Measurements from ENCODE around the gene PRDM11. TPM values are rescaled to one million over a fixed set of nuclear protein-coding genes. Genes with fewer than 3 reads are reported as not detected.
A peak's percentile ranks its signal among the peaks of the same experiment; 100 is the strongest.

The PRDM11 gene
- 4.2 and 6.5 TPM in 2 replicates for total RNA-seq

DNA sequence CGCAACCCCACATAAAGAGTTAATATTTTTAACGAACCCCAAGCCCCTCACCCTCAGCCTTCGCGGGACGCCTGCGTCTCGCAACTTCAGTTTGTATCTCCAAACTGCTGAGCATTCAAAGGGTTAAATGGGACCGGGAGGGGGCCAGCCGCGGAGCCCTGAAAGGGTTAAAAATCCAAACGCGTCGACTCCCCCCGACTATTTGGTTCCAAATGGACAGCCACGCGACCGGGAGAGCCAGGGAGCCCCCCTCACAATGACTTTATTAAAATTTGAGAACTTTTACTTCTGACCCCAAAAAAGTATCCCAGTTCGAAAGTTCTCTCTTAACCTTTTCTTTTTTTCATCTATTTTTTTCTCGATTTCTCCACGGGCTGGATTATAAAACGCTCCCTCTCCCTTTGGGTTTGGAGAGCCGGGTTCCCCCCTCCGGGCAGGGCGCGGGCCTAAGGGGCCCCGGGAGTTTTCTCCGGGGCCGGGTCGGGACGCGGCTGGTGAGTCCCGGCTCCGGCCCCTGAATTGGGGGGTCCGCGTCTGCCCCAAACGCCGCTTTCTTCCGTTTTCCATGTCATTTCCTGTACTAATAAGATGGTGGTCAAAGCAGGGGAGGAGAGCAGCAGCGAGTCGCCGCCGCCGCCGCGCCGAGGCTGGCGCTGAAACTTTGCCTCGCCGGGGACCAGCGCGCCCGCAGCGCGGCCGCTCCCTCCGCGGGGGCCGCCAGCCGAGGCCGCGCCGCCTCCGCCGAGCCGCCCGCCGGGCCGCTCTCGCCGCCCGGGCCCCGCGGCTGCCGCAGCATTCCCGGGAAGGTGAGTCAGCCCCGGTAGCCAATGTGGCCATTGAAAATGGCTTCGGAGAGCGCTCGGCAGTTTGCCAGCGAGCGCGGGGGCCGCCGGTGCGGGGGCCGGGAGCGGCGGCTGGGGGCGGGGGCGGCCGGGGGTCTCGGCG lies at the start of gene PRDM11:
Gene PRDM11, plus strand, starts transcription at position 568 of the 945 bp plus-strand sequence. CDS start 35,128 bp downstream, outside the sequence.
- TF ChIP-seq, protein P1, sequence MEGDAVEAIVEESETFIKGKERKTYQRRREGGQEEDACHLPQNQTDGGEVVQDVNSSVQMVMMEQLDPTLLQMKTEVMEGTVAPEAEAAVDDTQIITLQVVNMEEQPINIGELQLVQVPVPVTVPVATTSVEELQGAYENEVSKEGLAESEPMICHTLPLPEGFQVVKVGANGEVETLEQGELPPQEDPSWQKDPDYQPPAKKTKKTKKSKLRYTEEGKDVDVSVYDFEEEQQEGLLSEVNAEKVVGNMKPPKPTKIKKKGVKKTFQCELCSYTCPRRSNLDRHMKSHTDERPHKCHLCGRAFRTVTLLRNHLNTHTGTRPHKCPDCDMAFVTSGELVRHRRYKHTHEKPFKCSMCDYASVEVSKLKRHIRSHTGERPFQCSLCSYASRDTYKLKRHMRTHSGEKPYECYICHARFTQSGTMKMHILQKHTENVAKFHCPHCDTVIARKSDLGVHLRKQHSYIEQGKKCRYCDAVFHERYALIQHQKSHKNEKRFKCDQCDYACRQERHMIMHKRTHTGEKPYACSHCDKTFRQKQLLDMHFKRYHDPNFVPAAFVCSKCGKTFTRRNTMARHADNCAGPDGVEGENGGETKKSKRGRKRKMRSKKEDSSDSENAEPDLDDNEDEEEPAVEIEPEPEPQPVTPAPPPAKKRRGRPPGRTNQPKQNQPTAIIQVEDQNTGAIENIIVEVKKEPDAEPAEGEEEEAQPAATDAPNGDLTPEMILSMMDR (IDR thresholded peaks at IDR 0.05; ENCODE audit: insufficient read depth, low read depth, low read length): no peak
- DNase-seq (ENCODE audit: low read depth): peak; percentile 74
- H3K4me3 ChIP-seq (ENCODE audit: low read depth, low read length): peak within 1 kb of the TSS; percentile 76

DNA sequence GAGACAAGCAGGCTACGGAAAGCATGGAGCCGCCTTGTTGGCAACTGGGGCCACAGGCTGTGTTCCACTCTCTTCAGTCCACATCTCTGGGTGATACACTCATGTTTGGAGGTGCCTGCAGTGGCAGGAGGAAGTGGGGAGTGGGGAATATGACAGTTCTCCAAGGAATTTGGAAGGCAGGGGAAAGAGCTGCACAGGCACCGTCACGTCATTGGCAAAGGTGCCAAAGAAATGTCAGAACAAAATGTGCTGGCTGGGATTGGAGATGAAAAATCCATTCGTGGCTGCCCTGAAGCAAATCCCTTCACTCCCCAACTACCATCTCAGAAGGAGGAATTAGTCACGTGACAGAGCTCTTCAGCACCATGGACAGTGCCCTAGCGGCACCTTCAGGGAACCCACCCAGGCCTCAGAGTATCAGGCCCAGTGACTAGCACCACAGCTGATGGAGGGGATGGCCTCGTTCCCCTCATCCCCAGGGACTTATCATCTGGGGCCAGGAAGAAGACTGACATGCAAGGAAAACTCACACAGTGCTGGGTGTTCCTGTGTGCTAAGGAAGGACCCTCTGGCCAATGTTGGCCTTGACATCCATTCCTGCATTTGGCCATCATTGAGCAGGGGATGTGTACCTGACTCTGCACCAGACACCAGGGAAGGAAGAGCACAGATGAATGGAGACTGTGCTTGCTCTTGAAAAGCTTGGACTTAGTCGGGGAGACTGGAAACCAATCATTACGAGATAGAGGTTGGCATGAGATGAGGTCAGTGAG lies 48.5 kb upstream of the PRDM11 start:
- DNase-seq (ENCODE audit: low read depth): peak; percentile 62
- TF ChIP-seq, protein P1 (IDR thresholded peaks at IDR 0.05; ENCODE audit: insufficient read depth, low read depth, low read length): no peak

DNA sequence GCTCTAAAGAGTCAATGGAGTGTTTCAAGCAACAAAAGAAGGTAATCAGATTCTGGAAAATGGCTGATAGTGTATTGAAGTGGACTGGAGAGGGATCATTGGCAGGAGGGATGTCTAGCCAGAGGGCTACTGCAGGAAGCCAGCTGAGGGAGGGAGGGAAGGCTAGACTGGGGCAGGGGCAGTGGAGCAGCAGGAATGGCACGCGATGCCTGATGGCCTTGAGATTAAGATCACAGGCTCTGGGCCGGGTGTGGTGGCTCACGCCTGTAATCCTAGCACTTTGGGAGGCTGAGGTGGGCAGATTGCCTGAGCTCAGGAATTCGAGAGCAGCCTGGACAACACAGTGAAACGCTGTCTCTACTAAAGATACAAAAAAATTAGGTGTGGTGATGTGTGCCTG lies 47.5 kb upstream of the PRDM11 start:
- H3K4me3 ChIP-seq (ENCODE audit: low read depth, low read length): no peak overlapping the region
- TF ChIP-seq, protein P1 (IDR thresholded peaks at IDR 0.05; ENCODE audit: insufficient read depth, low read depth, low read length): no peak
- no peak for DNase-seq (ENCODE audit: low read depth)

More for the DNA sequence above, 48.5 kb upstream of the PRDM11 start:
- no peak overlapping the region for H3K4me3 ChIP-seq (ENCODE audit: low read depth, low read length)

DNA sequence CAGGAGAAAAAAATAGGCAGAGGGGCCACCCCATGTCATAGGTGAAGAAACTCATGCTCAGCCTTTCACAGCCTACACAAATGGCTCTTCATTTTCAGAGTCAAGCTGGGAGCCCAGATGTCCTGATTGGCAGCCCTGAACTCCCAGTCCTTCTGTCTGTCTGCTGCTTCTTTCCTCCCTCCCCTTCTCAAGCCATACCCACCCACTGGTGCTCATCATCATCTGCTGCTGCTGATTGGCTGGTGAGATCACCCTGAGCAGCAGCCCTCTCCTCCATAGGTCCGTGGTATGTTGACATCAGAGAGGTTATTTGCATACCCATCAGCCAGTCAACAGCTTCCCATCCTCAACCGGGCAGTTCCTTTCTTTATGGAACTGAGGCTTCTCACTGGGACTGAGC lies 46.1 kb upstream of the PRDM11 start:
- TF ChIP-seq, protein P1 (IDR thresholded peaks at IDR 0.05; ENCODE audit: insufficient read depth, low read depth, low read length): no peak
- peak; percentile 36 for DNase-seq (ENCODE audit: low read depth)
- no peak overlapping the region for H3K4me3 ChIP-seq (ENCODE audit: low read depth, low read length)

DNA sequence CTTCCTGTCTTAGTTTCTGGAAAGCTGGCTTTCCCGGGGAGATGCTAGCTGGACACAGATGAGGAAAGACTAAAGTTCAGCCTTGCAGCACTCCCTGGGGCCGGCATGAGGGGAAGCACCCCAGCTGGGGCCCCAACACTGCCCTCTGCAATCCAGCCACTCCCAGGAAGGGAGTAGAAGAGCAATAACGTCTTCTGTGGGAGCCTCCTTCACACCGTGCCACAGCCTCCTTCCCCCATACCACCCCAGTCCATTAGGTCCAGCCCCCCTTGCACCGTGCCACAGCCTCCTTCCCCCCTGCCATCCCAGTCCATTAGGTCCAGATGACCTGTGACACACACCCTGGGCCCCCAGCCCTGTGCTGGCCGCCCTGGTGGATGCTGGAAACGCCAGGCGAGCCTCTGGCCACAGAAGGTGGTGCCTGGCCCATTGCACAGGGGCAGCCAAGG lies 44.1 kb upstream of the PRDM11 start:
- no peak overlapping the region for H3K4me3 ChIP-seq (ENCODE audit: low read depth, low read length)
- DNase-seq (ENCODE audit: low read depth): peak; percentile 28
- TF ChIP-seq, protein P1 (IDR thresholded peaks at IDR 0.05; ENCODE audit: insufficient read depth, low read depth, low read length): no peak

DNA sequence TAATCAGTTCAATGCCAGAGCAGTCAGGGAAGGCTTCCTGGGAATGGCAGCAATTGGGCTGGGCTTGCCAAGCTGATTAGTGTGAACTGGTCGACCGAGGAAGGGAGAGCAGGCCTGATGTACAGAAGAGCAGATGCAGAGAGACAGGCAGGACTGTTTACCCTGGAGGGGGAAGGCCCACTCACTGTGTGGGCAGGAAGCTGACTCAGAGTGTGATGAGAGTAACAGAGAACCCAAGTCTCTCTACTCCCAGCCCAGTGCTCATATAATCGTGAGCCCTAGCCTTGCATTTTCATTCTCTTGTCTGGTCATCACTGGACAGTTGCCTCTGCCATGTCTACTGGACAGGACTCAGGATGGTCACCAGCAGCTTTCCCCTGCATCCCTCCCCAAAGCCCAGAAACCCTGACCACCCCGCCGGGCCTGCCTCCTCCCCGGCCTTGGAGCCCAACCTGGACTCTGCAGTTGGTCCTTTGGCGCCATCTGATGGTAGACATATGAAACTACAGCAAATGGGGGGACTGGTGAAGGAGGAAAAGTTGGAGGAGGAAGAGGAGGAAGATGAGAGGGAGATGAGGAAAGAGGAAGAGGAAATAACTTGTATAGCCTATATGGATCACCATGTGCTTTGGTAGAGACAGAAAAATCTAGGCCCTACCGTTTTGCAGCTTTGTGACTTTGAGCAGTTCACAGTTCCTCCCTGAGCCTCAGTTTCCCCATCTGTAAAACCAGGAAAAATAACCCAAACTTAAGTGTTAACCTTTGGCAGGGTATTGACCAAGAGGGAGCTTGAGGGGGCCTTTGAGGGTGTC lies 43.4 kb upstream of the PRDM11 start:
- peak; percentile 70 for DNase-seq (ENCODE audit: low read depth)
- no peak overlapping the region for H3K4me3 ChIP-seq (ENCODE audit: low read depth, low read length)
- TF ChIP-seq, protein P1 (IDR thresholded peaks at IDR 0.05; ENCODE audit: insufficient read depth, low read depth, low read length): peak; percentile 99
